T-helper 2 cell (primary cell): Measurements from ENCODE around the gene SNX13.

ENCODE experiments used
- DNase-seq, 5 experiments: peaks; one replicate each; pipeline versions ENCODE4 v3.0.0 to v3.0.0-alpha.2; 2012 to 2022

The SNX13 gene

GRCh38 chr7:17774248-17774647 is 166.0 kb downstream of the SNX13 start:
- no peak for DNase-seq

DNA sequence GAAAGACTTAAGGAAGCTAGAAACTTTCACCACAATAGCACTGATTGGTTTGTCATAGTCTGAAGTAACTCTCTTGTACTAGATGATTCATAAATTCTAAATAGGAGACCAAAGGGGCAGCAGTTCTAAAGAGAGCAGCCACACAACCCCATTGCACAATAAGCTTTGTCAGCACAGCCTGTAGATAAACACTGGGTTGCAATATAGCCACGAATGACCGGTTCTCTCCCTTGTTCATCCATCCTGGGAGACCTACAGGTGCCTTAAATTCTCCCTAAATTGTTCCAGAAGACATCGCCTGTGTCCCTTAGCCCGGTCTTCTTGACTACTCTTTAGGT is 167.0 kb downstream of the SNX13 start:
- peak in 1 of 5 experiments; percentile 48 for DNase-seq

DNA sequence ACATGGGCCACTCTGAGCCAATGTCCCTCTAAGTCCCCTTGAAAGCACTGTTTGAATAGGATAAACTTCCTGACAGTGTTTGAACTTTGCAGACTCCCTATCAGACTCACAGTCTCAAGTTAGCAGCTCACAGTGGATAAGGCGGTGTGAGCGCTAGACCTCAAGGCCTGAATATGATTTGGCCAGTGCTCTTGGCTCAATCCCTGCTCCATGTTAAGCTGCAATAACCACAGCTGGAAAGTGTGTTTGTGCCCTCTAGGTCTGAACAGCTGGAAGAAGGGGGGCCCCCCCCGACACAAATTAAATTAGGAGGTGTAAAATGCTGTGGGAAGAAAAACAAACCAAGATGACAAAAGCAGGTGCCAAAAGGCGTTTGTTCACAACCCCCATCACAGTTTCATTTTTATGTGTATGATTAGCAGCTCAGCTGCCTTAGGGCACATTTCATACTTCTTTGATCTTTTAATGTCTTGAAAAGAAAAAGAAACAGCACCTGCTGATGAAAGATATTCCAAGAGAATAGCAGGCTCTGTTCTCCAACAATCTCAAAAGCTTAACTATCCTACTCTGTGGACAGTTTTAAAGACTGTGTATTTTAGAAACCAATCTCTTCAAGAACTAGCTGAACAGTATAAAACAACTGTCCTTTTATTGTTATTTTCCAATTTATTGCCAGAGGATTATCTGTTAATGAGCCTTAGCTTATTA is 167.6 kb downstream of the SNX13 start:
- peak in 1 of 5 experiments; percentile 52 for DNase-seq

DNA sequence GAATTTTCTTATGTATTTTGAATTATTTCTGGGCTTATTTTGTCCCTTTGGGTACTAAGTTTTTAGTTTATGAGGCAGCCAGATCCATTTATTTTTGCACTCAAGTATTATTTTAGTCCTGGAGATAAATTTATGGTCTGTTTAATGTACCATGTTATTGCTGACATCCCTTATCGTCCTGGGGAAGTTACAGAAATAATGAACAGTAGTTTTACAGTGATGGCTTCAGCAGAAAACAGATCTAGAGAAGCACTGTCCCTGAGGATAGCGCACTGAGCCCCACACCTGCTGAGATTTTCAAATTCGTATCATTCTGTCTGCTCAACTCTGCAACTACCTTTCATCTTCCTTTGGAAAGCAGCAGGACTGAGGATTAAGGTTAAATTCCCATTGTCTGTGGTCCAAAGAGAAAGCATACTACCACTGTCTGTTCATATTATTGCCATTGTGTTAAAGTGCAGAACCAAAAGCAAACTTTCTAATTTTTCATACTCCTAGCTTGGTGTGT is 168.3 kb downstream of the SNX13 start:
- no peak for DNase-seq

DNA sequence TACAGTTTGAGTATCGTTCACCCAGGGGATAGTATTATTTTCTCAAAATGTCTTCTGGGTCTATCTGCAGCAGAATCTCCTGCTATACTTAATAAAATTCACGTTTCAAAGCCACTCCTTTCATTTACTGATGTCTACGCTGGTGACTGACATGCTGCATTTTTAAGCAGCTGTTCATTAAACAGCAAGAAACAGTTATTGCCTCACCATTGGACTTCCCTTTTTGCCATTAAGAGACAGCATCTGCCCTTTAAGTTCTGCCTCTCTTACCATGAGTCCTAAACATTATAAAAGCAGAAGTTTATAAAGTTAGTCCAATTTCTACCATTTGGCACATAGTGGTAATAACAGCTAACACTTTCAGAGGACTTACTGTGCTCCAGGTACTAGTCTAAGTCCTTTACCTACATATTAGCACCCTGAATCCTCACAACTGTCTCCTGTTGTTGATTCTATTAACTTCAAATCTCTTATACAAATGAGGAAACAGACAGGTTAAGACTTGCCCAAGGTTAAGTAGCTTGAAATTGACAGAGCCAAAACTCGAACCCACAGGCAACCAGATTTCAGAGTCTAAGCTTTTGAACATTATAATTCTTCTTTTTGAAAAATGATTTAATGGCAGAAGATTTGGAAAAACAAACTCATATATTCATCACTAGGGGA is 169.5 kb downstream of the SNX13 start:
- no peak for DNase-seq

GRCh38 chr7:17769918-17770317 is 170.4 kb downstream of the SNX13 start:
- peak in 3 of 5 experiments; percentile 10 to 73 (median 23) for DNase-seq

DNA sequence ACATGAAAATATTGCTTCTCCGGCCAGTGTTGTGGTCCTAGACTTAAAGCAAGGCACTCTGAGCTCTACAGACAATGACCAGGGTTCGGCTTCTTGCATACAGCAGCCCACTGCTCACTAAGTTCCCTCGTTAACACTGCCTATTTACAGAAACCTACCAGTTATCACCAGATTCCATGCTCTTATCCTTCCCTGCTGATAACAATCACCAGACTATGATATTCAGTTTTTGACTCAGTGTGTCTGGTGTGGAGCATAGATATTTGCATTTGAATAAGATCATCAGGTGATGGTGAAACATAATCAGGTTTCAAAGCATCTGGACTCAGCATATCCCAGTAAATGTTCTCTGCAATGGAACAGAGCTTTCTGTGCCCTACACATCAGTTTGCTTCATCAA is 182.3 kb downstream of the SNX13 start:
- no peak for DNase-seq

DNA sequence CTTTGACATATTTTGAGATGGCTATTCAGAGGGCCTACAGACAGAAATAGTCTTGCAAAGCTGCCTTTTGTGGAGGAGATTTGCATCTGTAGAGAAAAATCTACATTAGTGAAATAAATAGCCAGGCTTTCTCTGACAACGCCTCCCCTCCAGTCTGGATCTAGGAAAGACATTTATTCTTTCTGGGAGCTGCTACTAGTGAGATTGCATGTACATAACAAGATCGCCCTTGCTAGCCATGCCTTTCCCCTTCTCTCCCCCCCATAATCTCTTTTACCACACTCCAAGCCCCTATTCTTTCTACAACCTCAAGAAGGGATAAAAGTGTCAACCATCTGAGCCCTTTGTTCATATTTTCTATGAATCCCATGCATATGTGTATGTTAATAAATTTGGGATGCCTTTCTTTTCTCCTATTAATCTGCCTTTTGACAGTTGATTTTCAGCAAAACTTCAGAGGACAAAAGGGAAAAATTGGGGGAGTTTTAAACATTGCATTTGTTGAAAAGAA is 194.2 kb downstream of the SNX13 start:
- DNase-seq = no peak

- no peak for DNase-seq
These were observed 194.7 kb downstream of the SNX13 start for GRCh38 chr7:17745610-17746009.

- no peak for DNase-seq
These were observed 197.0 kb downstream of the SNX13 start for GRCh38 chr7:17743316-17743715.

GRCh38 chr7:17741426-17741825 is 198.9 kb downstream of the SNX13 start:
- no peak for DNase-seq
